ENCODE results near the gene CHRNA4.

Gene CHRNA4

GRCh38 chr20:63326314-63327230 lies 34.6 kb downstream of the CHRNA4 start:
- Mint-ChIP-seq H3K27ac (no peak overlapping the region), H3K9me3 (peaks cover 11% of the 10 kb centered on the region), H3K4me1 (ENCODE audit: low read depth) (no peaks in the 10 kb centered on the region), H3K36me3 (ENCODE audit: low read depth) (no peaks in the 10 kb centered on the region), H3K27me3 (peaks cover 16% of the 10 kb centered on the region), H3K4me3 (no peak overlapping the region)
- intact Hi-C loops (cut with micrococcal nuclease): no loop called here

GRCh38 chr20:63325554-63326313 lies 35.4 kb downstream of the CHRNA4 start:
- H3K4me3 Mint-ChIP-seq: no peak overlapping the region
- peaks cover 16% of the 10 kb centered on the region for H3K27me3 Mint-ChIP-seq
- no peaks in the 10 kb centered on the region for H3K4me1 Mint-ChIP-seq (ENCODE audit: low read depth)
- H3K36me3 Mint-ChIP-seq (ENCODE audit: low read depth): no peaks in the 10 kb centered on the region
- intact Hi-C loops (cut with micrococcal nuclease): no loop called here
- H3K9me3 Mint-ChIP-seq: peaks cover 8% of the 10 kb centered on the region
- H3K27ac Mint-ChIP-seq: no peak overlapping the region

GRCh38 chr20:63325021-63325471 lies 36.1 kb downstream of the CHRNA4 start:
- intact Hi-C loops (cut with micrococcal nuclease): no loop called here
- Mint-ChIP-seq H3K4me1 (ENCODE audit: low read depth) (no peaks in the 10 kb centered on the region), H3K36me3 (ENCODE audit: low read depth) (no peaks in the 10 kb centered on the region), H3K9me3 (peaks cover 8% of the 10 kb centered on the region), H3K27ac (no peak overlapping the region), H3K4me3 (no peak overlapping the region), H3K27me3 (peaks cover 16% of the 10 kb centered on the region)

GRCh38 chr20:63323357-63323981 lies 37.7 kb downstream of the CHRNA4 start:
- peaks cover 16% of the 10 kb centered on the region for H3K27me3 Mint-ChIP-seq
- H3K4me1 Mint-ChIP-seq (ENCODE audit: low read depth): no peaks in the 10 kb centered on the region
- peaks cover 8% of the 10 kb centered on the region for H3K9me3 Mint-ChIP-seq
- no peaks in the 10 kb centered on the region for H3K36me3 Mint-ChIP-seq (ENCODE audit: low read depth)
- no peak overlapping the region for H3K27ac Mint-ChIP-seq
- H3K4me3 Mint-ChIP-seq: no peak overlapping the region
- intact Hi-C loops (cut with micrococcal nuclease): no loop called here

- H3K27me3 Mint-ChIP-seq: peaks cover 16% of the 10 kb centered on the region
- no peak overlapping the region for H3K27ac Mint-ChIP-seq
- H3K36me3 Mint-ChIP-seq (ENCODE audit: low read depth): no peaks in the 10 kb centered on the region
These were observed 38.2 kb downstream of the CHRNA4 start for GRCh38 chr20:63322933-63323273.

GRCh38 chr20:63322146-63322932 lies 38.8 kb downstream of the CHRNA4 start:
- intact Hi-C loops (cut with micrococcal nuclease): no loop called here
- H3K36me3 Mint-ChIP-seq (ENCODE audit: low read depth): no peaks in the 10 kb centered on the region
- no peak overlapping the region for H3K27ac Mint-ChIP-seq
- no peak overlapping the region for H3K4me3 Mint-ChIP-seq
- H3K4me1 Mint-ChIP-seq (ENCODE audit: low read depth): no peaks in the 10 kb centered on the region
- H3K27me3 Mint-ChIP-seq: peaks cover 16% of the 10 kb centered on the region
- peaks cover 7% of the 10 kb centered on the region for H3K9me3 Mint-ChIP-seq

More at GRCh38 chr20:63322933-63323273, 38.2 kb downstream of the CHRNA4 start:
- Mint-ChIP-seq H3K9me3 (peaks cover 8% of the 10 kb centered on the region), H3K4me1 (ENCODE audit: low read depth) (no peaks in the 10 kb centered on the region), H3K4me3 (no peak overlapping the region)
- intact Hi-C loops (cut with micrococcal nuclease): no loop called here

GRCh38 chr20:63321148-63321831 lies 39.9 kb downstream of the CHRNA4 start:
- intact Hi-C loops (cut with micrococcal nuclease): no loop called here
- Mint-ChIP-seq H3K4me3 (no peak overlapping the region), H3K4me1 (ENCODE audit: low read depth) (no peaks in the 10 kb centered on the region), H3K36me3 (ENCODE audit: low read depth) (no peaks in the 10 kb centered on the region), H3K27ac (no peak overlapping the region), H3K9me3 (no peaks in the 10 kb centered on the region), H3K27me3 (peaks cover 16% of the 10 kb centered on the region)

GRCh38 chr20:63320616-63321147 lies 40.5 kb downstream of the CHRNA4 start:
- peaks cover 16% of the 10 kb centered on the region for H3K27me3 Mint-ChIP-seq
- H3K4me3 Mint-ChIP-seq: no peak overlapping the region
- H3K4me1 Mint-ChIP-seq (ENCODE audit: low read depth): no peaks in the 10 kb centered on the region
- no peaks in the 10 kb centered on the region for H3K9me3 Mint-ChIP-seq
- H3K36me3 Mint-ChIP-seq (ENCODE audit: low read depth): no peaks in the 10 kb centered on the region
- intact Hi-C loops (cut with micrococcal nuclease): no loop called here
- H3K27ac Mint-ChIP-seq: no peak overlapping the region

- intact Hi-C loops (cut with micrococcal nuclease): no loop called here
- H3K4me3 Mint-ChIP-seq: no peak overlapping the region
- no peaks in the 10 kb centered on the region for H3K36me3 Mint-ChIP-seq (ENCODE audit: low read depth)
- H3K4me1 Mint-ChIP-seq (ENCODE audit: low read depth): no peaks in the 10 kb centered on the region
- H3K27me3 Mint-ChIP-seq: peaks cover 16% of the 10 kb centered on the region
- no peak overlapping the region for H3K27ac Mint-ChIP-seq
- no peaks in the 10 kb centered on the region for H3K9me3 Mint-ChIP-seq
These were observed 41.1 kb downstream of the CHRNA4 start for GRCh38 chr20:63320041-63320511.

- H3K4me1 Mint-ChIP-seq (ENCODE audit: low read depth): no peaks in the 10 kb centered on the region
- no peaks in the 10 kb centered on the region for H3K9me3 Mint-ChIP-seq
- H3K36me3 Mint-ChIP-seq (ENCODE audit: low read depth): no peaks in the 10 kb centered on the region
- H3K27me3 Mint-ChIP-seq: peaks cover 16% of the 10 kb centered on the region
- no peak overlapping the region for H3K27ac Mint-ChIP-seq
- H3K4me3 Mint-ChIP-seq: no peak overlapping the region
- intact Hi-C loops (cut with micrococcal nuclease): no loop called here
These were observed 41.7 kb downstream of the CHRNA4 start for GRCh38 chr20:63319164-63320040.

- Mint-ChIP-seq H3K36me3 (ENCODE audit: low read depth) (no peaks in the 10 kb centered on the region), H3K27me3 (peaks cover 11% of the 10 kb centered on the region), H3K4me3 (no peak overlapping the region), H3K4me1 (ENCODE audit: low read depth) (no peaks in the 10 kb centered on the region), H3K9me3 (no peaks in the 10 kb centered on the region), H3K27ac (no peak overlapping the region)
- intact Hi-C loops (cut with micrococcal nuclease): no loop called here
These were observed 42.6 kb downstream of the CHRNA4 start for GRCh38 chr20:63318391-63319163.

Data from dendritic cell treated with granulocyte-macrophage colony-stimulating factor and Interleukin-4, amounts not matched to agents 40 ng/mL and 50 ng/mL, for 4 days (primary cell).